HepG2 (cell line): ENCODE results near the gene RCC1. TPM values are rescaled to one million over a fixed set of nuclear protein-coding genes. Genes with fewer than 3 reads are reported as not detected.

Source experiments
- ATAC-seq: fragments of 200-7000 bp; cut with Tn5 transposase; 3 replicates; pipeline ENCODE4 v1.9.1; 2020; ENCODE audit warnings: mild to moderate bottlenecking, moderate library complexity
- BruUV-seq: library from RNA; stranded (reverse); fragments of 400-500 nt; replicated peaks from 2 replicates; lab custom pipeline; 2021; lab: Mats Ljungman, UMichigan
- CTCF ChIA-PET: fragments of 300-600 bp; formaldehyde crosslinking; extraction: SDS; loops from one replicate; lab custom pipeline; 2021; ENCODE audit warnings: low total read pairs, inconsistent platforms, low intra/inter-chr PET ratio; lab: Yijun Ruan, JAX
- POLR2A ChIA-PET: fragments of 350-600 bp; sonication (Branson Sonifier 250); formaldehyde crosslinking; loops from one replicate; lab custom pipeline; 2020; ENCODE audit warnings: antibody characterized with exemption, inconsistent platforms; lab: Yijun Ruan, JAX
- DNase-seq: peaks from one replicate; pipeline ENCODE4 v3.0.0-alpha.2; 2015; ENCODE audit warnings: low spot score
- FAIRE-seq: peaks from 3 replicates; lab custom pipeline; 2011; peaks lifted over from hg19 to GRCh38; lab: Jason Lieb, UNC
- H2AFZ ChIP-seq: one replicate; pipeline ENCODE4 v1.6.1; 2011; ENCODE audit warnings: low read length, inconsistent platforms
- H3K27ac ChIP-seq: fragments of 300-600 bp; 3 replicates; pipeline ENCODE4 v1.8.0; 2011; ENCODE audit warnings: mixed run types, mild to moderate bottlenecking, mixed read lengths, low read length, inconsistent platforms; ENCODE audit not compliant: insufficient read depth; ENCODE audit errors: extremely low read length
- H3K27me3 ChIP-seq, 2 experiments: fragments of 200-600 bp in 1 of 2; 2 replicates in 1 of 2; 3 replicates in 1 of 2; pipeline versions ENCODE4 v1.6.0 to v1.8.0; 2011; ENCODE audit warnings: low read length in 2 of 2, mild to moderate bottlenecking in 2 of 2, moderate library complexity in 2 of 2, inconsistent platforms in 1 of 2; ENCODE audit not compliant: insufficient read depth in 2 of 2, control insufficient read depth in 1 of 2
- H3K36me3 ChIP-seq, 2 experiments: fragments of 200-600 bp in 1 of 2; replicated peaks in 1 of 2; 2 replicates in 1 of 2; 3 replicates in 1 of 2; pipeline versions ENCODE4 v1.5.1 to v1.8.0; 2011; ENCODE audit warnings: low read length in 2 of 2, inconsistent platforms in 1 of 2; ENCODE audit not compliant: insufficient read depth in 2 of 2, control insufficient read depth in 1 of 2
- H3K4me1 ChIP-seq: 2 replicates; pipeline ENCODE4 v1.5.1; 2012; ENCODE audit warnings: low read length, inconsistent platforms; ENCODE audit not compliant: insufficient read depth
- H3K4me2 ChIP-seq: 2 replicates; pipeline ENCODE4 v1.6.0; 2011; ENCODE audit warnings: low read depth, low read length, inconsistent platforms
- H3K4me3 ChIP-seq, 3 experiments: fragments of 200-600 bp in 1 of 3; sonication (generic), shearing (Covaris generic) in 1 of 3; replicated peaks in 1 of 3; 2 replicates each; pipeline ENCODE4 v1.5.1; 2011 to 2016; ENCODE audit warnings: low read length in 3 of 3, inconsistent platforms in 2 of 3, low read depth in 2 of 3, mild to moderate bottlenecking in 2 of 3, control low read depth in 1 of 3, mixed read lengths in 1 of 3; ENCODE audit not compliant: insufficient read depth in 1 of 3
- H3K79me2 ChIP-seq: one replicate; pipeline ENCODE4 v1.6.1; 2011; ENCODE audit warnings: low read length, inconsistent platforms; ENCODE audit not compliant: insufficient read depth
- H3K9ac ChIP-seq: 2 replicates; pipeline ENCODE4 v1.6.0; 2011; ENCODE audit warnings: mild to moderate bottlenecking, low read depth, low read length, inconsistent platforms; ENCODE audit not compliant: insufficient read depth
- H3K9me3 ChIP-seq: 2 replicates; pipeline ENCODE4 v1.5.1; 2012; ENCODE audit warnings: mild to moderate bottlenecking, low read length
- H4K20me1 ChIP-seq: 2 replicates; pipeline ENCODE4 v1.6.0; 2011; ENCODE audit warnings: inconsistent platforms, mild to moderate bottlenecking, low read length, moderate library complexity; ENCODE audit not compliant: insufficient read depth
- AHR ChIP-seq: IDR thresholded peaks from 2 replicates; pipeline ENCODE4 v1.6.1; 2018; ENCODE audit warnings: missing genetic modification reagents, missing compliant biosample characterization
- CBX2 ChIP-seq, 2 experiments: fragments of 200-600 bp in 1 of 2; sonication (generic); formaldehyde crosslinking in 1 of 2; IDR thresholded peaks; 2 replicates each; pipeline versions ENCODE4 v1.7.0 to v1.8.1; 2018 to 2022; ENCODE audit warnings: low read depth in 2 of 2, low read length in 1 of 2, mild to moderate bottlenecking in 1 of 2, missing genetic modification reagents in 1 of 2
- KLF13 ChIP-seq: sonication (generic); formaldehyde crosslinking; IDR thresholded peaks from 2 replicates; pipeline ENCODE4 v1.4.0; 2020; ENCODE audit warnings: mild to moderate bottlenecking, missing genetic modification reagents
- KLF15 ChIP-seq: sonication (generic); formaldehyde crosslinking; IDR thresholded peaks from 2 replicates; pipeline ENCODE4 v1.8.1; 2023; ENCODE audit warnings: borderline replicate concordance, mild to moderate bottlenecking, inconsistent platforms, missing genetic modification reagents, mixed read lengths
- NFATC3 ChIP-seq: sonication (generic); formaldehyde crosslinking; IDR thresholded peaks from 2 replicates; pipeline ENCODE4 v1.5.1; 2020; ENCODE audit warnings: mild to moderate bottlenecking, missing genetic modification reagents
- NRL ChIP-seq: sonication (generic); formaldehyde crosslinking; IDR thresholded peaks from 2 replicates; pipeline ENCODE4 v1.5.0; 2020; ENCODE audit warnings: missing genetic modification reagents, mild to moderate bottlenecking, moderate library complexity, borderline replicate concordance
- REXO4 ChIP-seq: sonication (generic); formaldehyde crosslinking; IDR thresholded peaks from 2 replicates; pipeline ENCODE4 v1.8.0; 2022; ENCODE audit warnings: missing genetic modification reagents, mild to moderate bottlenecking, borderline replicate concordance
- SALL1 ChIP-seq: sonication (generic); formaldehyde crosslinking; IDR thresholded peaks from 2 replicates; pipeline ENCODE4 v1.8.0; 2022; ENCODE audit warnings: mild to moderate bottlenecking, missing genetic modification reagents
- SRSF4 ChIP-seq: fragments of 200-400 bp; formaldehyde crosslinking; IDR thresholded peaks from one replicate; pipeline ENCODE4 v1.6.1; 2018; ENCODE audit warnings: mild to moderate bottlenecking, low read depth, low read length, moderate library complexity; ENCODE audit not compliant: poor library complexity, severe bottlenecking
- SRY ChIP-seq: sonication (generic); formaldehyde crosslinking; IDR thresholded peaks from 2 replicates; pipeline ENCODE4 v1.8.0; 2022; ENCODE audit warnings: mild to moderate bottlenecking, missing genetic modification reagents
- ZFP82 ChIP-seq: sonication (generic); formaldehyde crosslinking; IDR thresholded peaks from 2 replicates; pipeline ENCODE4 v1.5.1; 2020; ENCODE audit warnings: mild to moderate bottlenecking, missing genetic modification reagents, borderline replicate concordance
- ZFP90 ChIP-seq: sonication (generic); formaldehyde crosslinking; IDR thresholded peaks from 2 replicates; pipeline ENCODE4 v1.8.0; 2022; ENCODE audit warnings: missing genetic modification reagents, mild to moderate bottlenecking, inconsistent platforms, borderline replicate concordance
- ZNF251 ChIP-seq: sonication (generic); formaldehyde crosslinking; IDR thresholded peaks from 2 replicates; pipeline ENCODE4 v1.9.0; 2021; ENCODE audit warnings: mild to moderate bottlenecking, missing genetic modification reagents
- ZNF33B ChIP-seq: sonication (generic); formaldehyde crosslinking; IDR thresholded peaks from 2 replicates; pipeline ENCODE4 v1.5.1; 2020; ENCODE audit warnings: mild to moderate bottlenecking, missing genetic modification reagents
- ZNF549 ChIP-seq: sonication (generic); formaldehyde crosslinking; IDR thresholded peaks from 2 replicates; pipeline ENCODE4 v1.5.0; 2020; ENCODE audit warnings: missing genetic modification reagents
- ZNF891 ChIP-seq: sonication (generic); formaldehyde crosslinking; IDR thresholded peaks from 2 replicates; pipeline ENCODE4 v1.5.0; 2020; ENCODE audit warnings: mild to moderate bottlenecking, missing genetic modification reagents
- WGBS: methylation state at CpG from one replicate; pipeline ENCODE4 v1.1.6; 2017; ENCODE audit warnings: low lambda C conversion rate; 5-methylcytosine and 5-hydroxymethylcytosine counted together
- in situ Hi-C: cut with HindIII; loops from 2 replicates; pipeline ENCODE4 v1.10.0; 2017; ENCODE audit warnings: low pct_unique_long_range_greater_than_20kb; ENCODE audit not compliant: extremely low pct_ligation_motif_present
- intact Hi-C: fragments of 100-400 bp; cut with micrococcal nuclease; formaldehyde crosslinking; loops from one replicate; pipeline ENCODE4 v1.10.0; 2022; ENCODE audit not compliant: unreplicated experiment
- polyA plus RNA-seq, 8 experiments: library from polyadenylated mRNA; depleted of rRNA in 3 of 8; stranded (reverse) in 7 of 8; unstranded in 1 of 8; fragments of >200 nt; fragmentation: Illumina TruSeq in 4 of 8; extraction: Trizol in 4 of 8; gene quantifications; 2 replicates each; pipeline versions ENCODE4 v1.2.1 to v1.2.3, GENCODE V29; 2011 to 2016; ENCODE audit warnings: low read depth in 4 of 8, missing spikeins in 1 of 8, mixed read lengths in 1 of 8; ENCODE audit not compliant: insufficient read depth in 1 of 8
- total RNA-seq, 5 experiments: library from RNA; depleted of rRNA; stranded (reverse); fragments of >200 nt; fragmentation: Illumina TruSeq; extraction: Trizol; gene quantifications; 2 replicates each; pipeline ENCODE4 v1.2.3, GENCODE V29; 2016; ENCODE audit warnings: low read depth in 1 of 5
- TF ChIP-seq, protein P1 (sequence below): sonication (generic); formaldehyde crosslinking; IDR thresholded peaks from 2 replicates; pipeline ENCODE4 v1.8.1; 2023; ENCODE audit warnings: missing genetic modification reagents, mild to moderate bottlenecking, borderline replicate concordance
- TF ChIP-seq, protein P2 (sequence below): sonication (generic); formaldehyde crosslinking; IDR thresholded peaks from 2 replicates; pipeline ENCODE4 v1.4.0; 2020; ENCODE audit warnings: missing genetic modification reagents
- TF ChIP-seq, protein P3 (sequence below): sonication (generic); formaldehyde crosslinking; IDR thresholded peaks from 2 replicates; pipeline ENCODE4 v1.5.1; 2020; ENCODE audit warnings: missing genetic modification reagents, mild to moderate bottlenecking, borderline replicate concordance

Gene RCC1
- total and polyA plus RNA-seq, 2 of the 13 experiments (the other 11 are each of a cell fraction or from before 2014, with no cell fraction given) = 47.2 to 80.8 TPM

DNA sequence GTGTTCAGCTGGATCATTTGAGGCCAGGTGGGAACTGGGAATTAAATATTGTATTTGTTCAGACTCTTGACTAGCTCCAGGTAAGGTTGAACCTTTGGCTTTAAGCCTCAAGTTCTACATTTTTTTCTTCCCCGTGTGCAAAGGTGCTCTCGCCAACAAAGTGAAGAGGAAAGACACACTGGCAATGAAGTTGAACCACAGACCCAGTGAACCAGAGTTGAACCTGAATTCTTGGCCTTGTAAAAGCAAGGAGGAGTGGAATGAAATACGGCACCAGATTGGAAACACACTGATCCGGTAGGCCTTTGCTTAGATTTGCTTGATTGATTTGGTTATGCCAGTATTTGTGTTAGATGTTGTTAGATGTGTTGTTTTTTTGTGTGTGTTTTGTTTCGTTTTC is 25.5 kb upstream of the RCC1 start:
- H3K4me1 ChIP-seq = no peaks in the 10 kb centered on the region
- no peak overlapping the region for H3K4me3 ChIP-seq
- no peaks in the 10 kb centered on the region for H4K20me1 ChIP-seq
- no peaks in the 10 kb centered on the region for H3K27me3 ChIP-seq
- H2AFZ ChIP-seq = no peak overlapping the region
- H3K27ac ChIP-seq = no peak overlapping the region
- TF ChIP-seq ZNF33B (CRISPR knock-in tag) = no peak
- TF ChIP-seq, protein P1, sequence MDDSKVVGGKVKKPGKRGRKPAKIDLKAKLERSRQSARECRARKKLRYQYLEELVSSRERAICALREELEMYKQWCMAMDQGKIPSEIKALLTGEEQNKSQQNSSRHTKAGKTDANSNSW = no peak
- no peak for TF ChIP-seq KLF13
- TF ChIP-seq REXO4 = no peak
- no peak for TF ChIP-seq NRL (CRISPR knock-in tag)
- TF ChIP-seq, protein P2, sequence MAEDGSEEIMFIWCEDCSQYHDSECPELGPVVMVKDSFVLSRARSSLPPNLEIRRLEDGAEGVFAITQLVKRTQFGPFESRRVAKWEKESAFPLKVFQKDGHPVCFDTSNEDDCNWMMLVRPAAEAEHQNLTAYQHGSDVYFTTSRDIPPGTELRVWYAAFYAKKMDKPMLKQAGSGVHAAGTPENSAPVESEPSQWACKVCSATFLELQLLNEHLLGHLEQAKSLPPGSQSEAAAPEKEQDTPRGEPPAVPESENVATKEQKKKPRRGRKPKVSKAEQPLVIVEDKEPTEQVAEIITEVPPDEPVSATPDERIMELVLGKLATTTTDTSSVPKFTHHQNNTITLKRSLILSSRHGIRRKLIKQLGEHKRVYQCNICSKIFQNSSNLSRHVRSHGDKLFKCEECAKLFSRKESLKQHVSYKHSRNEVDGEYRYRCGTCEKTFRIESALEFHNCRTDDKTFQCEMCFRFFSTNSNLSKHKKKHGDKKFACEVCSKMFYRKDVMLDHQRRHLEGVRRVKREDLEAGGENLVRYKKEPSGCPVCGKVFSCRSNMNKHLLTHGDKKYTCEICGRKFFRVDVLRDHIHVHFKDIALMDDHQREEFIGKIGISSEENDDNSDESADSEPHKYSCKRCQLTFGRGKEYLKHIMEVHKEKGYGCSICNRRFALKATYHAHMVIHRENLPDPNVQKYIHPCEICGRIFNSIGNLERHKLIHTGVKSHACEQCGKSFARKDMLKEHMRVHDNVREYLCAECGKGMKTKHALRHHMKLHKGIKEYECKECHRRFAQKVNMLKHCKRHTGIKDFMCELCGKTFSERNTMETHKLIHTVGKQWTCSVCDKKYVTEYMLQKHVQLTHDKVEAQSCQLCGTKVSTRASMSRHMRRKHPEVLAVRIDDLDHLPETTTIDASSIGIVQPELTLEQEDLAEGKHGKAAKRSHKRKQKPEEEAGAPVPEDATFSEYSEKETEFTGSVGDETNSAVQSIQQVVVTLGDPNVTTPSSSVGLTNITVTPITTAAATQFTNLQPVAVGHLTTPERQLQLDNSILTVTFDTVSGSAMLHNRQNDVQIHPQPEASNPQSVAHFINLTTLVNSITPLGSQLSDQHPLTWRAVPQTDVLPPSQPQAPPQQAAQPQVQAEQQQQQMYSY (CRISPR knock-in tag) = no peak
- TF ChIP-seq KLF15 (CRISPR knock-in tag) = no peak
- no peak for TF ChIP-seq ZNF549 (CRISPR knock-in tag)
- no peak for TF ChIP-seq ZFP82 (CRISPR knock-in tag)
- no peak for TF ChIP-seq ZNF891
- TF ChIP-seq CBX2 (IDR thresholded peaks at IDR 0.05; ENCODE audit: low read depth, low read length) = no peak
- no peak for TF ChIP-seq CBX2 (CRISPR knock-in tag; IDR thresholded peaks at IDR 0.05; ENCODE audit: low read depth)
- no peak for TF ChIP-seq AHR (CRISPR knock-in tag)
- TF ChIP-seq SALL1 (CRISPR knock-in tag) = no peak
- TF ChIP-seq ZFP90 (CRISPR knock-in tag) = no peak
- TF ChIP-seq, protein P3, sequence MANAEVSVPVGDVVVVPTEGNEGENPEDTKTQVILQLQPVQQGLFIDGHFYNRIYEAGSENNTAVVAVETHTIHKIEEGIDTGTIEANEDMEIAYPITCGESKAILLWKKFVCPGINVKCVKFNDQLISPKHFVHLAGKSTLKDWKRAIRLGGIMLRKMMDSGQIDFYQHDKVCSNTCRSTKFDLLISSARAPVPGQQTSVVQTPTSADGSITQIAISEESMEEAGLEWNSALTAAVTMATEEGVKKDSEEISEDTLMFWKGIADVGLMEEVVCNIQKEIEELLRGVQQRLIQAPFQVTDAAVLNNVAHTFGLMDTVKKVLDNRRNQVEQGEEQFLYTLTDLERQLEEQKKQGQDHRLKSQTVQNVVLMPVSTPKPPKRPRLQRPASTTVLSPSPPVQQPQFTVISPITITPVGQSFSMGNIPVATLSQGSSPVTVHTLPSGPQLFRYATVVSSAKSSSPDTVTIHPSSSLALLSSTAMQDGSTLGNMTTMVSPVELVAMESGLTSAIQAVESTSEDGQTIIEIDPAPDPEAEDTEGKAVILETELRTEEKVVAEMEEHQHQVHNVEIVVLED (CRISPR knock-in tag) = no peak
- no peak for TF ChIP-seq SRY (CRISPR knock-in tag)
- no peak for TF ChIP-seq SRSF4
- TF ChIP-seq ZNF251 (CRISPR knock-in tag) = no peak
- TF ChIP-seq NFATC3 (CRISPR knock-in tag) = no peak
- H3K9me3 ChIP-seq = no peaks in the 10 kb centered on the region
- CTCF ChIA-PET = no interaction called here
- WGBS = 91% methylated on average over 5 of the region's 5 CpGs
- ATAC-seq (no peak), DNase-seq (no peak), FAIRE-seq (no peak)
- intact Hi-C loops (no loop called here), in situ Hi-C loops (no loop called here)
- H3K4me2 ChIP-seq = no peak overlapping the region
- H3K79me2 ChIP-seq = no peaks in the 10 kb centered on the region
- no peak overlapping the region for H3K9ac ChIP-seq
- POLR2A ChIA-PET = no interaction called here
- no TSS peak for BruUV-seq
- peaks cover 13 to 64% of the 10 kb centered on the region in 2 experiments for H3K36me3 ChIP-seq
